HUDEP-2 (cell line): Measurements from ENCODE around the gene HLF.

ENCODE experiments used
- DNase-seq, 76 experiments: peaks; one replicate each; lab custom pipeline; 2025; ENCODE audit not compliant: unreplicated experiment in 76 of 76; lab: John Stamatoyannopoulos, UW

The HLF gene

DNA sequence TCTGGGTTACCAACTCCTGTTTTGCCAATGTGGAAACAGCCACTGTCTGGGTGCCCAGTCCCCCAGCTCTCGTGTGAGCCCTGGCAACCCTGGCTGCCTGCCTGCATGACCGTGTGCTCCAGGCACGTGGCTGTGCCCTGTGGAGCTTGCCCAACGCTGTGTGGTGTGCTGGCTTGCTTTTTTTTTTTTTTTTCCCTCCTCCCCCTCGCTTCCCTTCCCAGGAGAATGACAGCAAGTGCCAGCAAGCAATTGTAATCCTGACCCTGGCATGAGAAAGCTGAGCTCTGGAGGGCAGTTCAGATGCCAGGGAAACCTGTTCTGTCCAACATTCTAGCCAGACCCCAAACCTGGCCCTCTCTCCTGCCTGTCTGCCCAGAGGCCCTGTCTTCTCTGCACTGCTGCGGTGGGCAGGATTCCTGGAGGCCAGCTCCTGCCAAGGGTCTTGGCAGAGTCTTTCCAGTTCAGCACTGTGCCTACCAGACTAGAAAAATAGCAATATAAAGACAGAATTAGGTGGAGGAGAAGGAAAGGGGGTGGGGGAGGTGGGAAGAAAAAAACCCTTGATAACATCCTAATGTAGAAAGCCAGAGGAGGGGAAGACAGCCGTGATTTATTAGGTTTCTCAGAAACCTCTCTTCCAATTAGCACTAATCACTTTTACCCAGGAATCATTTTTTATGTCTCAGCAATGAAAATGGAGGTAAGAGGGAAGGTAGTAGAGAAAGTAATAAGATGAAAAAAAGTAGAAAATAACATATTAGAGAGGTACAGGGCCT lies 9.0 kb downstream of the HLF start:
- DNase-seq: peak in 2 of 76 experiments; percentile 11 to 22

DNA sequence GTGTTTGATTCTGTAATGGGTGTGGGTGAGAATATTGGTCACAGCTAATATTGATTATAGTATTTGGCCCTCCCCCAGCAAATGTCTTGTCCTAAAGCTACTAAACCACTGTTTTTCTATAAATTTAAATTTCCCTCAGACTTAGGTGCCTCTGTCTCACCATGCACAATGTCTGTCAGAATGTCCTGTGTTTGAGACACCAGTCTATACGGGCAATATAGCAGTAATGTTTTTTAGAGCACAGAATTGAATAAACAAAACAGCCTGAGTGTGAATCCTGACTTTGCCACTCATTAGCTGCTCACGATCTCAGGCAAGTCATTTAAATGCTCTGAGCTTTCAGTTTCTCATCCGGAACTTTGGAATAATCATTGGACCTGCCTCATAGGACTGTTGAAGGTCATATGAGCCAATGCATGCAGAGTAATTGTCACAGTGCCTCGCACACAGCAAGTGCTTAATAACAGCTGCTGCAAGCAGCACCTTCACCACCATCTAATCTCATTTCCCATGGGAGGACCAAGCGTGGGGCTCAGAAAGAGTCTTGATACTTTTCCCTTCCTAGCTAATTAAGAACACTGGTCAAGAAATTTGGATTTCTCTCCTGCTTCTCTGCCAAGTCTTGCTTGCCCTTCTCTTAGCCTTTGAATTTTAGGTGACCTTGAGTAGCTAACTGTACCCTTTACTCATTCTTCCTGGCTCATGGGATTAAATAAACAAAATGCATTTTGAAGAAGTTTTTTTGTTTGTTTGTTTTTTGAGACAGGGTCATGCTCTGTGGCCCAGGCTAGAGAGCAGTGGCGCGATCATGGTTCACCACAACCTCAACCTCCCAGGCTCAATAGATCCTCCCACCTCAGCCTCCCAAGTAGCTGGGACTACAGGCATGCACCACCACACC lies 9.8 kb downstream of the HLF start:
- DNase-seq: no peak

DNA sequence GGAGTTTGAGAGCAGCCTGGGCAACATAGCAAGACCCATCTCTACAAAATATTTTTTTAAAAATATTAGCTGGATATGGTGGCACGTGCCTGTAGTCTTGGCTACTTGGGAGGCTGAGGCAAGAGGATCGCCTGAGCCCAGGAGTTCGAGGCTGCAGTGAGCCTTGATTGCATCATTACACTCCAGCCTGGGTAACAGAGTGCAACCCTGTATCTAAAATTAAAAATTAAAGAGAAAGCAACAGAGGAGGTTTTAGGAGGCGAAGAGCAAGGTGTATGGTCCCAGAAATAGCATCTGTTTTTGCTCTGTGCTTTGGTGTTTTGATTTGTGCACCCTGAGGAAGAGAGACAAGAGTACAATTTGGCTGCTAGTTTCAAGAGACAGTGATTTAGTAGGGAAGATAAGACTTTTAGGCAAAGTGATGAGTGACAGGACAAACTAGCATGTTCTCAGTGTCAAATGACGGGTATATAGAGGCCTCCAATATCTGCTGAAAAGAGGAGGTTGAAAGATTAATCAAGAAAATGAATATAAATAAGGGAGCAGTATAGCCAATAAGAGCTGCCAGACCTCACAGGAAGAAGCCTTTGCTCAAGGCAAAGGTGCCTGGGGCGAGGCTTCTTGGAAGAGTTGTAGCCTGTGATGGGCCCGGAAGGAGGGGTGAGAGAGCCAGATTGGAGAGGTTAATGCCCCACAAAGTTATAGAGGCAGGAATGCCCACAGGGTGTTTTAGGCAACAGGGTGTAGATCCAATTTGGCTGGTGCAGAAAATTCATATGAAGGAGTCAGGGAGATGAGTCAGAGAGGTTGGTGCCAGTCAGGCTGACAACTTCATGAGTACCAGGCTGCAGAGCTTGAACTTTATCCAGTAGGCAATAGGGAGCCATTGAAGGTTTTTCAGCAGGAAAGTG lies 11.4 kb downstream of the HLF start:
- DNase-seq: no peak

DNA sequence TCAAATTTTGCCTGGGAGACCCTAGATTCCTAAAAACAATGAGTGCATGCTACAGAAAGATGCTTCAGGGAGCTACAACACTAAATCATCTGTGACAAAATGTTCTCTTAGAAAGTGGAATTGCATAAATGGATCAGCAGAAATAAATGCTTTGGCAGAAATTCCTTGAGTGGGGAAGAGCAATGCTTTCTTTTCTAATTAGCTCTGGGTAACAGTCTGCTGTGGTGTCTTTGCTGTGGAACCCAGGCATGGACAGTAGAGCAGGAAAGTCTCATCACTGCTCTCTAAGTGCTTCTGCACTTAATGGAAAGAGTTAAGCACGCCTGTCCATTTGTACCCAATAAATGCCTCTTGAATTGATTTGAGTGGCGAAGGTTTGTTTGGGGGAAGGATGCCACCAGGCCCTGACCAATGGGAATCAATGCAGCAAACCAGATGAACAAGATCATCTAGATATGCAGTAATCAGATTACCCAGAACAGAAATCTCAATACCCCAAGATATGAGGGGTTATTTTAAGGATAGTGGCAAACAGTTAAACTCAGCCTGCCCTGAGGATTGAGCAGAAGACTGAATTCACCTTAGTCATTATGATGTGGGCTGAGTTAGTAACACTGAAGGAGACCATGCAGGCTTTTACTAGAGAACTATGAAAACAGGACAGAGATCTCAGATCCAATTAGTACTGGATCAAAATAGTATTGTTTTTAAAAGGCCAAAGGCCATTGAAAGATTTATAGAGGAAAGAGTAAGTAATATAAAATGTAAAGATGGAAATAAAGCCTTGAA lies 13.6 kb downstream of the HLF start:
- no peak for DNase-seq

DNA sequence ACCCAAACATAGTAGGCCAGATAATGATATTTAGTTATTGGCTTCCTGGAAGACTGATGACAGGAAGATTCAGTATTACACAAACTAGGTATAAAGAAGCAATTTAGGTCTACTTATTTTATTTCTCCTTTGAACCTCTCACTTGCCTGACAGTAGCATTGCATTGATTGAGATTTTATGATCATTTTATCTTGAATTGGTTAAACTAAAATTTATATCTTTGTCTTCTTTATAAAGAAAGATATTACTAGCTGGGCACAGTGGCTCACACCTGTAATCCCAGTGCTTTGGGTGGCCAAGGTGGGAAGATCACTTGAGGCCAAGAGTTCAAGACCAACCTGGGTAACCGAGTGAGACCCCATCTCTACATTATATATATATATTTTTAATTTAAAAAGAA lies 14.4 kb downstream of the HLF start:
- DNase-seq: no peak

DNA sequence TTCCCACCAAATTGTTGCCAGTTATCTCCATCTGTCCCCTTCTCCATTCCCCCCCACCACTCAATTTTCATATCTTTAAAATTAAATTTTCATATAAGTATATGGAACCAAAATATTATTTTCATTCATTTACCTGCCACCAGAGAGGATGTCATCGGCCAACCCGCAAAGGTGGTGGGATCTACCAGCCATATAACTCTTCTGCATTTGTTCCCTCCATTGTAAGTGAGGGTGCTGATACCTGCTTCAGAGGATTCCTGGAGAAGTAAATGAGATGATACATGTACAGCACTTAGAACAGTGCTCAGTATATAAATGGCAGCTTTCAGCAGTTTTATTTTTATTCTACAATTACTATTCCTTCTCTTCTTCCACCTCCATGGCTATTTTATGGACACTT lies 15.0 kb downstream of the HLF start:
- no peak for DNase-seq

DNA sequence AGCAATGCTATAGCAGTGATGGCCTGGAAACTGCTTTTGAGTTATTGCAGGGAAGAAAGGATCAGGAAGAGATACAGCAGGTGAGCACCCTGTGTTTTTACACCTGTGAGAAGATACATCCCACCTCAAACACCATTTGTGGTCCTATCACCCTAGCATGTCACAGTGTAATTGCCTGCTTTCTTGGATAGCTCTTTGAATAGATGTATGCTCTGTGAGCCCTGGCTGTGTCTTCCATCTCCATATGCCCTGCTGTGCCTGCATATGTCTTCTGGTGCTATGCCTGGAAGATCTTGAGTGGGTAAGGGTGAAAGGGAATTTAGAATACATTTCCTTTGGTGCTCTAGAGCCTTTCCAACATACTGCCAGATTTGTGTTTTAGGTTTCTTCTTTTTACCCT lies 15.5 kb downstream of the HLF start:
- no peak for DNase-seq

DNA sequence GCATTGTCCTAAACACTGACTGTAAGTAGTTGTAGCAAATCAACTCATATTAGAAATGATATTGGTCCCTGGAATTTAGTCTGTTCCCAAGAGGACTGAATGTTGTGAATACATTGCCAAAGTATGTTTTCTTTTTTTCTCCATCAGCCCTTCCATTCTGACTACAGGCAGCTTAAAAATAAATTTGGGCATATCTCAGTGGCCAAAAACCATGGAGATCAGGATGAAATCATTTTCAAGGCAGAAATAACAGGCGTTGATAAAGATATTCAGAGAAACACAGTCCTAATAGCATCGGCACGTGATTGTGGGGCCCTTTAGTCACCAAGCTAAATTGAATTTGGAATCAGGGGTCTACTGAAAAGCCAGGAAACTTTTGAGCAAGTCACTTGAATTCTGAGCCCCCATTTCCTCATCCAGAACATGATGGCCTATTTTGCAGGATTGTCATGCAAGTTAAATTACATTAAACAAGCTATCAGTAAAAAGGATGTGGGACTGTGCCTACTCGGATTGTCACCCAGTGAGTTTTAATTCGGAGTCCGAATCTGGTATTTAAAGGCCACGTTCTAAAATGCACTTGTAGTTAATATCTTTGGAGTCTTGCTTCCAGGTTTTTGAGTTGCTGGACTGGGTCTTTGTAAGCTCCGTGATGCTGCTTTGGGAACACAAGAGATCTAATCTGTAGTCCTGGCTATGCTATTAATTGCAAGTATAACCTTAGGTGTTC lies 17.1 kb downstream of the HLF start:
- no peak for DNase-seq

DNA sequence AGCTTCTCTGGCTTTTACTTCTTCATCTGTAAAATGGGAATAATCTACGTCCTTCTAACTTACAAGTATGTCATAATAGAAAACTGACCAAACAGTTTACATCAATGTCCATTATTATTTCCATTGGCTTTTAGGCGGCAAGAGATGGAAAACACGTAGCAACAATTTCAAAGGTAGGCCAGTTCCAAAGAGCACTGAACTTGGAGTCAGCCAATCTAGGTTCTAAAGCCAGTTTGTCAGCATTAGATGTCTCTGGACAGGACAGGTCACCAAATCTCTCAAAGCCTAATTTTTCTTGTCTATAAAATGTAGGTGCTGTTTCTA lies 17.6 kb downstream of the HLF start:
- no peak for DNase-seq

DNA sequence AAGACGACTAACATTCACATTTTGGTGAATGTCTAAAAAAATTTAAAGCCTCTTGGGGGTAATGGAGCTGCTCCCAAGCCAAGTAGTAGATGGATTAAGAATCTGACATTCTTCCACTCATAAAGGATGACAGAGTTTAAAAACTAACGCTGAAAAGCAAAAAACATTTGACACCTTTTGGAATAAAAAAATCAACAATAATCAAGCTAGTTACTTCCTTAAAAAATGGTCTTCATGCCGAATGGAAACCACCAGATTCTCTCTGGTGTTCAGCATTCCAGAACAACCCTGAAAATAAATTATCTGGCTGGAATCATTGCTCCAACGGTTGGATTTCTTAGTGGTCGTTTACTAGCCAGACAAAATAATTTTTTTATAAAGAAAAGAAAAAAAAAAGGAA lies 18.0 kb downstream of the HLF start:
- no peak for DNase-seq

DNA sequence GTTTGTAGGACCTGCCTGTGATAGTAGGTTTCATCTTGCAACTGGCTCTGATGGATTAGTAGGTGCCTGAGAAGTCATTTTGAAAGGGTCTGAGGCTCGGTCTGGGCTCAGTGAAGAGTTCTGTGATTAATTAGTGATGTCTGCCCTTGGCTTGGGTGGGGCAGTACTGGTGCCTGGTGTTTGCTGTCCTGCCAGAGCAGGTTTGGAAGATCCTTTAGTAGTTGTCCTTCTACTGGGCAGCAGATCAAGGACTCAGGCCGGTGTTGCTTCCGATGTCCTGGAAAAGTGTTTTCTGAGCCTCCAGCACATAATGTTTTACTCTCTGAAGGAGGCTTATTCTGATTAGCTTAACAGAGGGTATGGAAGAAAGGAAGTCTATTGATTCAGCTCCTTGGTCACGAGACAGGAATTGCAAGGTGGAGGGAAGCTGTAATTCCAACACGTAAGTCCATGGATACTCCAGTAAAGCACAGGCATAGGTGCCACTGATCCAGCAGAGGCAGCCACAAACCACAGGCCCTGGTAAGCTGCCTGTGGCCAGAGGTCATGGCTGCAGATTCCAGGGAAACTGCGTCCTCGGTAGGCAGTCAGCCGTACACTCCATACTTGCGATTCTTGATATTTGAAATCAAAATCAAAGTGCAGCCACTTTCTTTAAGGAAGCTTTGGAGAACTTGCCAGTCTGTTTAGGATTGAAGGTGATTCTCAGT lies 18.7 kb downstream of the HLF start:
- DNase-seq: no peak

DNA sequence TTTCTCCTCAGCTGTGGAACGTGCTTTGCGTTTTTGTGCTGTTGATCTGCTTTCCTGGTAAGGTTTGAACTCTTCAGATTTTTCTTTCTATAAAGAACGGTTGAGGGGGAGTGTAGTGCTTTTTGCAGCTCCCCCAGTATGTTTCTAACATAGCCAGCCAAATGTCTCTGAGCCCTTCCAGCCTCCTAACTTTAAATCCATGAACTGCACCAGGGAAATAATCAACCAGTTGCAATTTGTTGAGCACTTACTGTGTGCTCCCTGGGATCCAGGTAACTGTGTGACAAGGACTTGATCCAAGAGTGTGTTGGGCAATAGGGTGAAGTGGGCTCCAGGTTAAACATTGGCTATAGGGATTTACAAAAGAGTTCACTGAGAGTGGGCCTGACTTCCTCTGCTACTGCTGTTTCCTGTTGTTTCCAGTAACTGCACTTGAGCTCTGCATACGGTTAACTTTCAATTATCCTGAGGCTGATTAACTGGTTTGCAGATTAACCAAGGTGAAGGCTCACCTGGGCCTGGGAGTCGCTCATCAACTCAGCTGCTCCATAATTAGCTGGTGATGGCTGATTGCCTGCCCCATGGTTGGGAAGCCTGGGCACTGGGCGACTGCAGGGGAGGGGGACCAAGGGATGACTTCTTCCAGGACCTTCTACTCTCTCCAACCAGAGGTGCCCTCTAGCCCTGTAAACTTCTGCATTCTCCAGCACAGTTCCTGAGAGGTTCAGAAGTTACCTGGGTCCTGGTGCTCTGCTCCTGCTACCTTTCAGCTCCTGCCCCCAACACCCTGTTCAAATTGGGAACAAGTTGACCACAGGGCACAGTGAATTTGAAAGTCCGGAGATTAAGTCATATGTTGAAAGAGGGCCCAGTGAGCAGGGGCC lies 19.5 kb downstream of the HLF start:
- DNase-seq: no peak

DNA sequence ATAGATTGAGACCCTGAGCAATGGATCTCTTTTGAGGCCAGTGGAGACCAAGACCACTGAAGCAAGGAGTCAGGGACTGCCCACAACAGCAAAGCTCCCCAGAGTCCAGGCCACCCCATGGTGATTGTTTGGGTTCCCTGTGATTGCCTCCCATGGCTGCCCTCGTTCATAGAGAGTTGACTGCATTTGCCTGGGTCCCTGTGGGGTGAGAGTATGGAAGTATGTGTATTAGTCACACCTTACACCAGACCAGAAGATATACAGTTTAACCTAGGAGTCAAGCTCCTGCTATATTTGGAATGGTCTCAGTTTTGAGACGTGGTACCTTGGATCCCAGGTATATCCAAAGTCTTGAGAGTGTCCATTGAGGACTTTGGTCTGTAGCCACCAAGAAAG lies 20.2 kb downstream of the HLF start:
- no peak for DNase-seq

DNA sequence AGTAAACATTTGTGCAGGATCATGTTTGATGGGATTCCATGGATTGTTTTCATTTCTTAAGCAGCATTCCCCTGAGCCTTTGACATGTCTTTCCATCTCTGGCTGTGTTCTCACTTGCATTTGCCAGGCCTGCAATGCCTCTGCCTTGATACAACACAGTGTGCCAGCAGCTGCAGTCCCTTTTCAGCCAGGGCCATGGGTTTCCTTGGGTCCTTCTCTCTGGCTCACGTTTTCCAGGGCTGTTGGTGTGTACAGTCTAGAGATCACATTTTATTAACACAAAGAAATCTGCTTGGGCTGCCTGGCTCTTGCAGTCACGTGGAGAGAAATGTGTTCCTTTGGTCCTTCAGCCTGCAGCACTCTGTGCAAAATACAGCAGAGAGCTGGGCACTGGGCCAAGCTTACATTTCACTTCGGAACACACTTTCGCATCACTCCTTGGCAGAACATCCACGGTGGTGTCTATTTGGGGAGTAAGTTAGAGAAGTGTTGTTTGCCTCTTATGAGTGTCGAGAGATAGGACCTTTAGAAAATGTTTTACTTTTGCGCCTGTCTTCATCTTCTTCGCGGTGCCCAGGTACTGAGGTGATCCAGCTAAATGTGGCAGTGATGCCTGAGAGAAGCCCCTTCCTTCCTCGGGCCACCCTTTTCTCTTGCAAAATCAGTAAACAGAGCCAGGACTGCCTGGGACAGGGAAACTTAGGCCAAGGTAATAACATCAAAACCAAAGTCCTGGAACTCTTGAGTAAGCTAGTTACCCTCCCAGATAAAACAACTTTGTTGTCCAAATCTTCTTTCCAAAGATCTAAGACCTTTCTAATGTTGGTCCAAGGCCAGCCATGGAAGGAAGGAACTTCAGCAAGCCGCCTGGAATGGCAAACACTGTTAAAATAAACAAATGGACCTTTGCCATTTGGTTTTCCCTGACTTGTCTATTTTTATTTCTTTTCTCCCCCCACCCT lies 20.9 kb downstream of the HLF start:
- peak in 1 of 76 experiments; percentile 8 for DNase-seq

DNA sequence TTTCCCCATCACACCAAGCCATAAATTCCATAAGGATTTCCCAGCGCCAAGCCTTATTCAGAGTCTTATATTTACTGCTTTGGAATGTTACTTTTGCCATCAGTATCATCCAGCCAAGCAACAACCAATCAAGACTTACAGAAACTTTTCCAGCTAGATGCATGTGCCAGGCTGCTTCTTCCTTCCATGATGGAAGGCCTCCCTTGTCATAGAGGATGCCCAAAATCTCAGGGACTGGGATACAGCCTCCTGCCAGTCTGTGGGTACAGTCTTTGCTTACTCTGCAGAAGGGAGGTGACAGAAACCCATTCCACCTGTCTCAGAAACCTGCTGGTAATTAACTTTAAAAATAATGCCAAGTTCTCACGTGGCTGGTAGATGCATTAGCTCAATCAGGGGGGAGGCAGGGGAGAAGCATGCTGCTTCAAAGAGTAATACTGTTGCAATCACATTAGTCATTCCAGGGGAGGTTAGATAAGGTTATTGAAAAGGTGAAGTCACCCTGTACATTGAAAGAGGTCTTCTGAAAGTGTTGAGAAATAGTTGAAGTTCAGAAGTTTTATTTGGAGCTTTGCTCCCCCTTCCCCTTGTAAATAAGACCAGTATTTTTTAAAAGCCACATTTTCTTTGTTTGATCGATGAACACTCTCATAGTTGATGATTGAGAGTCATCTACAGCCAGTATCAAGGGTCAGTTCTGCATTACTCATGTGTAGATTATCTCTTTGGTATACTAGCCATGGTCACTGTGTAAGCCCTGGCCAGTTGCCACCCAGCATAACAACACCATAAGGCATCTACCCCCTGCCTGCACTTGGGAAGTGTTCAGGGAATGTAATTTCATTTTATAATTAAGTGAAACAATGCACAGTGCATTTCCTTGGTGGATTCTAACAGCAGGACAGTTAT lies 22.2 kb downstream of the HLF start:
- peak in 1 of 76 experiments; percentile 8 for DNase-seq
